ENCODE data around the gene EMC7.
"Not testable (repeated sequence)": the region's sequence is repeated elsewhere in the genome, so short reads cannot be mapped to it uniquely, and the experiment has no call there.

EMC7 gene

DNA sequence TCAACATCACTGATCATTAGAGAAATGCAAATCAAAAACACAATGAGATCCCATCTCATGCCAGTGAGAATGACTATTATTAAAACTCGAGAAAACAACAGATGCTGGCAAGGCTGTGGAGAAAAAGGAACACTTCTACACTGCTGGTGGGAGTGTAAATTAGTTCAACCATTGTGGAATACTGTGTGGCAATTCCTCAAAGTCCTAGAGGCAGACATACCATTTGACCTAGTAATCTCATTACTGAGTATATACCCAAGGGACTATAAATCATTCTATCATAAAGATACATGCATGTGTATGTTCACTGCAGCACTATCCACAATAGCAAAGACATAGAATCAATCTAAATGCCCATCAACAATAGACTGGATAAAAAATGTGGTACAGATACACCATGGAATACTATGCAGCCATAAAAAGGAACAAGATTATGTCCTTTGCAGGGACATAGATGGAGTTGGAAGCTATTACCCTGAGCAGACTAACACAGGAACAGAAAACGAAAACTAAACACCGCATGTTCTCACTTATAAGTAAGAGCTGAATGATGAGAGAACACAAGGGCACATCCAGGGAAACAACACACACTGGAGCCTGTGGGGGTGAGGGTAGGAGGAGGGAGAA lies 47.5 kb downstream of the EMC7 start:
- H3K9ac ChIP-seq (ENCODE audit: low read length), result no peak overlapping the region
- DNase-seq (ENCODE audit: low read depth), result no peak
- H3K27me3 ChIP-seq (replicated peaks; ENCODE audit: control insufficient read depth, insufficient read depth, low read length), result no peaks in the 10 kb centered on the region
- H3K9me3 ChIP-seq (ENCODE audit: control insufficient read depth, low read length), result peaks cover 18% of the 10 kb centered on the region
- no peaks in the 10 kb centered on the region for H3K36me3 ChIP-seq (ENCODE audit: control insufficient read depth, insufficient read depth, low read length, severe bottlenecking)
- peaks cover 16% of the 10 kb centered on the region for H3K4me1 ChIP-seq (ENCODE audit: control insufficient read depth, insufficient read depth, low read length)
- H3K4me3 ChIP-seq (ENCODE audit: low read length), result no peak overlapping the region

DNA sequence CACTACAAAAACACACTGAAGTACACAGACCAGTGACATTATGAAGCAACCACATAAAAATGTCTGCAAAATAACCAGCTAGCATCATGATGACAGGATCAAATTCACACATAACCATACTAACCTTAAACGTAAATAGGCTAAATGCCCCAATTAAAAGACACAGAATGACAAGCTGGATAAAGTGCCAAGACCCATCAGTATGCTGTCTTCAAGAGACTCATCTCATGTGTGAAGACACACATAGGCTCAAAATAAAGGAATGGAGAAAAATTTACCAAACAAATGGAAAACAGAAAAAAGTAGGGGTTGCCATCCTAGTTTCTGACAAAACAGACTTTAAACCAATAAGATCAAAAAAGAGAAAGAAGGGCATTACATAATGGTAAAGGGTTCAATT lies 51.3 kb downstream of the EMC7 start:
- not testable (repeated sequence) for H3K4me3 ChIP-seq (ENCODE audit: low read length); H3K36me3 ChIP-seq (ENCODE audit: control insufficient read depth, insufficient read depth, low read length, severe bottlenecking); H3K27me3 ChIP-seq (replicated peaks; ENCODE audit: control insufficient read depth, insufficient read depth, low read length); DNase-seq (ENCODE audit: low read depth); H3K9ac ChIP-seq (ENCODE audit: low read length)
- peaks cover 17% of the 10 kb centered on the region for H3K4me1 ChIP-seq (ENCODE audit: control insufficient read depth, insufficient read depth, low read length)
- H3K9me3 ChIP-seq (ENCODE audit: control insufficient read depth, low read length), result peaks cover 18% of the 10 kb centered on the region

DNA sequence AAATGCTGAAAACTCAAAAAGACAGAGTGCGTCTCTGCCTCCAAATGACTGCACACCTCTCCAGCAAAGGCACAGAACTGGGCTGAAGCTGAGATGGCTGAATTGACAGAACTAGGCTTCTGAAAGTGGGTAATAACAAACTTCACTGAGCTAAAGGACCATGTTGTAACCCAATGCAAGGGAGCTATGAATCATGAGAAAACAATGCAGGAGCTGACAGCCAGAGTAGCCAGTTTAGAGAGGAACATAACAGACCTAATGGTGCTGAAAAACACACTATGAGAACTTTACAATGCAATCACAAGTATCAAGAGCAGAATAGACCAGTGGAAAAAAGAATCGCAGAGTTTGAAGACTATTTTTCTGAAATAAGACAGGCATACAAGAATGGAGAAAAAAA lies 52.5 kb downstream of the EMC7 start:
- Histone ChIP-seq H3K4me1 (ENCODE audit: control insufficient read depth, insufficient read depth, low read length) (peaks cover 17% of the 10 kb centered on the region), H3K36me3 (ENCODE audit: control insufficient read depth, insufficient read depth, low read length, severe bottlenecking) (no peaks in the 10 kb centered on the region), H3K9me3 (ENCODE audit: control insufficient read depth, low read length) (peaks cover 18% of the 10 kb centered on the region), H3K4me3 (ENCODE audit: low read length) (no peak overlapping the region), H3K9ac (ENCODE audit: low read length) (peak overlapping the region; percentile 3), H3K27me3 (replicated peaks; ENCODE audit: control insufficient read depth, insufficient read depth, low read length) (no peaks in the 10 kb centered on the region)
- DNase-seq (ENCODE audit: low read depth), result peak; percentile 58

DNA sequence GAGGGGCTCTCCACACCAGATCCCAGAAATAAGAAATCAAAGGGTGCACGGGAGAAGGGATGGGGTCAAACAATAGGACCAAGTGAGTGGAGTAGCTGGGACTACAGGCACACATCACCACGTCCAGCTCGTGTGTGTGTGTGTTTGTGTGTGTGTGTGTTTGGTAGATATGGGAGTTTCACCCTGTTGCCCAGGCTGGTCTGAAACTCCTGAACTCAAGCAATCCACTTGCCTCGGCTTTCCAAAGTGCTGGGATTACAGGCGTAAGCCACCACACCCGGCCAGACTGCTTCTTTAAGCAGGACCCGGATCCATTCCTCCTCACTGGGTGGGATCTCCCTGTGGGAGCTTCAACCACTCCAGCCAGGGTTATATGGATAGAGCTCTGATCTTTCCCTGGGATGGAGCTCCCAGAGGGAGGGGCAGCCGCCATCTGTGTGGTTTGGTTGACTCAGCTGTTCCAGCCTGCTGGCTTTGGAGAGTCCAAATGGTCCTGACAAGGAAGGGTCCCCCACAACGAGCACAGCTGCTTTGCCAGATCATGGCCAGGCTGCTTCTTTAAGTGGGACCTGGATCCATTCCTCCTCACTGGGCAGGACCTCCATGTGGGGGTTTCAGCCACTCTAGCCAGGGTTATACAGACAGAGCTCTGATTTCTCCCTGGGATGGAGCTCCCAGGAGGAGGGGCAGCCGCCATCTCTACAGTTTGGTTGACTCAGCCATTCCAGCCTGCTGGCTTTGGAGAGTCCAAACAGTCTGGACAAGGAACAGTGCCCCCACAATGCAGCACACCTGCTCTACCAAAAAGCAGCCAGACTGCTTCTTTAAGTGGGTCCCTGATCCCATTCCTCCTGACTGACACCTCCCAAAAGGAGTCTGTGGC lies 53.5 kb downstream of the EMC7 start:
- Histone ChIP-seq H3K9me3 (ENCODE audit: control insufficient read depth, low read length) (peaks cover 18% of the 10 kb centered on the region), H3K9ac (ENCODE audit: low read length) (no peak overlapping the region), H3K4me1 (ENCODE audit: control insufficient read depth, insufficient read depth, low read length) (peaks cover 26% of the 10 kb centered on the region), H3K36me3 (ENCODE audit: control insufficient read depth, insufficient read depth, low read length, severe bottlenecking) (no peaks in the 10 kb centered on the region), H3K27me3 (replicated peaks; ENCODE audit: control insufficient read depth, insufficient read depth, low read length) (no peaks in the 10 kb centered on the region), H3K4me3 (ENCODE audit: low read length) (no peak overlapping the region)
- DNase-seq (ENCODE audit: low read depth), result no peak

DNA sequence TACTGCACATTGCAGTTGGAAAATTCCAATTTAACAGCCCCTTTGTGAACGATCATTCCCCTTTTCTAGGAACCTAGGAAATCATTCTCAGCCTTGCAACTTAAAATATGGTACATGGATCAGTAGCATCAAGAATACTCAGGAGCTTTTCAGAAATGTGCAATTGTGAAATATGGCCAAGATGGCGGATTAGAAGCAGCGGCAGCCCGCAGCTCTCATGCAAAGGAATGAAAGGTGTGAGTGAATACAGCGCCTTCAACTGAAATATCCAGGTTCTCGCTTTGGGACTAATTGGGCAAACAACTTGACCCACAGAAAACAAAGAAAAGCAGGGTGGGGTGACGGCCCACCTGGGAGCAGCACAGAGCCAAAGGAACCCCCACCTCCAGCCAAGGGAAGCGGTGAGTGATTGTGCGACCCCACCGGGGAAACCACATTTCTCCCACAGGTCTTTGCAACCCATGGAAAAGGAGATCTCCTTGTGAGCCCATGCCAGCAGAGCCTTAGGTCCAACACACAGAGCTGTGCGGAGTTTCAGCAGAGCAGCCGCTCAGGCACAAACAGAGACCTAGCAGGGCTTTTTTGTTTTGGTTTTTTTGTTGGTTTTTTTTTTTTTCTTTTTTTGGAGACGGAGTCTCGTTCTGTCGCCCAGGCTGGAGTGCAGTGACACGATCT lies 55.1 kb downstream of the EMC7 start:
- no peaks in the 10 kb centered on the region for H3K27me3 ChIP-seq (replicated peaks; ENCODE audit: control insufficient read depth, insufficient read depth, low read length)
- peaks cover 16% of the 10 kb centered on the region for H3K9me3 ChIP-seq (ENCODE audit: control insufficient read depth, low read length)
- H3K9ac ChIP-seq (ENCODE audit: low read length), result no peak overlapping the region
- H3K36me3 ChIP-seq (ENCODE audit: control insufficient read depth, insufficient read depth, low read length, severe bottlenecking), result no peaks in the 10 kb centered on the region
- no peak overlapping the region for H3K4me3 ChIP-seq (ENCODE audit: low read length)
- H3K4me1 ChIP-seq (ENCODE audit: control insufficient read depth, insufficient read depth, low read length), result peaks cover 26% of the 10 kb centered on the region
- DNase-seq (ENCODE audit: low read depth), result no peak

DNA sequence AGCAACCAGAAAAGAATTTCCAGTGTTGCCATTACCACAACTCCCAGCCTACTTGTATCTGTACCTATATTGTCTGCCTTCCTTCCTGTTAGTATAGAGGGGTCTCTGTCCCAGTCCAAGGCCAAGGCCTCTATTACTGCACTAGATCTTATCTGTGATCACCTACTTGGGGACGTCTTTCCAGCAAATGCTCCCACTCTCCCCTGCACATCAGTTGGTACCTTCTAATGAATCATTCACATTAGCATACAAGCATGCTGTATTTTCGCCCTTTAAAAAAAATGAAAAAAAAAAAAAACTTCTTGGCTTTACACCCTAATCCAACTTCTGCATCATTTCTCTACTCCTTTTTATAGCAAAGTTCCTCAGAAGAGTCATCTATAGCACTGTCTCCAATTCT lies 57.8 kb downstream of the EMC7 start:
- Histone ChIP-seq H3K9me3 (ENCODE audit: control insufficient read depth, low read length) (no peaks in the 10 kb centered on the region), H3K4me3 (ENCODE audit: low read length) (no peak overlapping the region), H3K27me3 (replicated peaks; ENCODE audit: control insufficient read depth, insufficient read depth, low read length) (no peaks in the 10 kb centered on the region), H3K4me1 (ENCODE audit: control insufficient read depth, insufficient read depth, low read length) (peaks cover 25% of the 10 kb centered on the region), H3K36me3 (ENCODE audit: control insufficient read depth, insufficient read depth, low read length, severe bottlenecking) (no peaks in the 10 kb centered on the region), H3K9ac (ENCODE audit: low read length) (no peak overlapping the region)
- DNase-seq (ENCODE audit: low read depth), result no peak

DNA sequence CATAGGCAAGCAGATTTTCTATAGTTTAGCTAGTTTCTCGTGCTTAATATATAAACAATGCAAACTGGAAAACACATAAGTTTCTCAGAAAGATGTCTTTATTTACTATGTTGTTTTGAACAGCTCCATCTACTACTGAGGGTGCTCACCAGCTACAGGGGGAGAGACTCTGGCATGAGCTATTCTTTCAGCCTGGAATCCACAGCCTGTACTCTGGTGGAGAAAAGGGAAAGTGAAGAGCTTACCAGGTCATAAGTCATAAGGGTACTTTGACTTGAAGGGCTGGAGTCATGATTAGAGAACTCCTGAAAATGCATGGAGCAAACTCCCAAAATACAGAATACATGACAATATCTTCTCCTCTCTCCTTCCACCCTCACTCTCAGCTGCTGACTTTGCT lies 58.3 kb downstream of the EMC7 start:
- no peak for DNase-seq (ENCODE audit: low read depth)

DNA sequence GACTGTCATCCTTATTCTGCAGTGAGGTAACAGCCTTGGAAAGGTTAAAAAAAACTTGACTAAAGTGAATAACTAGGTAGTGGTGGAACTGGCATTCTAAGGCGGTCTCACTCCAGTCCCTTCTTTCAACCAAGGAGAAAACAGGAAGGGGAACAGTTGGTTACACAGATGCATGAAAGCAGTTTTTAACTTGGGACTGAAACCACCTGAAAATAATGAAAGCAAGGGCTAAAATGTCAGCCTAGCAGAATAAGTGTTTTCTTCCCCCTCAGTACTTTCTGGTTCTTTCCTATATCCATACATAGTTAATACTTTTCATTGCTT lies 61.9 kb downstream of the EMC7 start:
- Histone ChIP-seq H3K9me3 (ENCODE audit: control insufficient read depth, low read length) (no peaks in the 10 kb centered on the region), H3K4me1 (ENCODE audit: control insufficient read depth, insufficient read depth, low read length) (peaks cover 25% of the 10 kb centered on the region), H3K9ac (ENCODE audit: low read length) (peak overlapping the region; percentile 98), H3K4me3 (ENCODE audit: low read length) (peak overlapping the region; percentile 95), H3K36me3 (ENCODE audit: control insufficient read depth, insufficient read depth, low read length, severe bottlenecking) (no peaks in the 10 kb centered on the region), H3K27me3 (replicated peaks; ENCODE audit: control insufficient read depth, insufficient read depth, low read length) (no peaks in the 10 kb centered on the region)
- no peak for DNase-seq (ENCODE audit: low read depth)

More for the DNA sequence above, 58.3 kb downstream of the EMC7 start:
- Histone ChIP-seq H3K36me3 (ENCODE audit: control insufficient read depth, insufficient read depth, low read length, severe bottlenecking) (no peaks in the 10 kb centered on the region), H3K9ac (ENCODE audit: low read length) (no peak overlapping the region), H3K4me1 (ENCODE audit: control insufficient read depth, insufficient read depth, low read length) (peaks cover 21% of the 10 kb centered on the region), H3K27me3 (replicated peaks; ENCODE audit: control insufficient read depth, insufficient read depth, low read length) (no peaks in the 10 kb centered on the region), H3K4me3 (ENCODE audit: low read length) (no peak overlapping the region), H3K9me3 (ENCODE audit: control insufficient read depth, low read length) (no peaks in the 10 kb centered on the region)

DNA sequence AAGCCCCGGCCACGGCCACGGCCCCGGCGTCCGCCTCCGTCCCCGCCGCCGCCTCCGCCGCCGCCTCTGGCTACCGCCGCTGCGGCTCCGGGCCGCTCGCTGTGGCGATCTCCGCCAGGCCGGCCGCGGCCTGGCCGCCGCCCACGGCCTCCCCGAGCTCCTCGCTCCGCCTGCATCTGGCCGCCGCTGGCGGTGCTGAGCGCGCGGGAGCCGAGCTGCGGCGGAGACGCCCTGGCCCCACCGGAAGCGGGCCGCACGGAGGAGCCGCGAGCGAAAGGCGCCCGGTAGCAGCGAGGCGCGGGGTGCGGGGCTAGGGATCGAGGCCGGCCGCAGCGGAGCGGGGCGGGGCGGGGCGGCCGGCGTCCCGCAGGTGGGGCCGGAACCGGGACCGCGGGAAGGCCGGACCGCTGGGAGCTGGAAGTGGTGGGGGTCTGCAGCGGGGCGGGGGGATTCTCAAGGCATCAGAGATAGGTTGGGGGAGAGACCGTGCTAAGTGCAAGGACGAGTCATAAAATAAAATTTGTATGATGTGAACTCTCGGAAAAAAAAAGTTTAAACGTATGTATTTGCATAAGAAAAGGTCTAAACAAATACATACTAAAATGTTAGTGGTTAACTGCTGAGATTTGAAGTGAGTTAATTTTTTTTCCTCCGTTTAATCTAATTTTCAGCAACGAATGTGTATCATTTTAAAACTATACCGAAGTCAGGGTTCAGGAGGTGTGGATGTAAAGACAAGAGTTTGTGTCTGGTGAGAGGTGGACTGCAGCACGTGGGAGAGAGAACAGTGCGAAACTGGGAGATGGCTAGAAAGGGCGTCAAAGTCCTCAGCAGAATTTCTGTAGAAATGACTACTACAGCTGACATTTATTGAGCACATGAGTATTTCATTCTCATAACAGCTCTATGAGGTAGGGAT lies 62.5 kb downstream of the EMC7 start, which contains the start of gene AVEN:
Gene AVEN, minus strand, starts transcription at position 334 of the 919 bp plus-strand sequence. Its CDS starts 158 bp downstream, at position 176.
- H3K9me3 ChIP-seq (ENCODE audit: control insufficient read depth, low read length), result no peaks in the 10 kb centered on the region
- H3K4me1 ChIP-seq (ENCODE audit: control insufficient read depth, insufficient read depth, low read length), result peaks cover 25% of the 10 kb centered on the region
- DNase-seq (ENCODE audit: low read depth), result peak; percentile 83
- no peaks in the 10 kb centered on the region for H3K27me3 ChIP-seq (replicated peaks; ENCODE audit: control insufficient read depth, insufficient read depth, low read length)
- peak within 1 kb of the TSS; percentile 95 for H3K4me3 ChIP-seq (ENCODE audit: low read length)
- peak within 1 kb of the TSS; percentile 98 for H3K9ac ChIP-seq (ENCODE audit: low read length)
- no peaks in the 10 kb centered on the region for H3K36me3 ChIP-seq (ENCODE audit: control insufficient read depth, insufficient read depth, low read length, severe bottlenecking)

DNA sequence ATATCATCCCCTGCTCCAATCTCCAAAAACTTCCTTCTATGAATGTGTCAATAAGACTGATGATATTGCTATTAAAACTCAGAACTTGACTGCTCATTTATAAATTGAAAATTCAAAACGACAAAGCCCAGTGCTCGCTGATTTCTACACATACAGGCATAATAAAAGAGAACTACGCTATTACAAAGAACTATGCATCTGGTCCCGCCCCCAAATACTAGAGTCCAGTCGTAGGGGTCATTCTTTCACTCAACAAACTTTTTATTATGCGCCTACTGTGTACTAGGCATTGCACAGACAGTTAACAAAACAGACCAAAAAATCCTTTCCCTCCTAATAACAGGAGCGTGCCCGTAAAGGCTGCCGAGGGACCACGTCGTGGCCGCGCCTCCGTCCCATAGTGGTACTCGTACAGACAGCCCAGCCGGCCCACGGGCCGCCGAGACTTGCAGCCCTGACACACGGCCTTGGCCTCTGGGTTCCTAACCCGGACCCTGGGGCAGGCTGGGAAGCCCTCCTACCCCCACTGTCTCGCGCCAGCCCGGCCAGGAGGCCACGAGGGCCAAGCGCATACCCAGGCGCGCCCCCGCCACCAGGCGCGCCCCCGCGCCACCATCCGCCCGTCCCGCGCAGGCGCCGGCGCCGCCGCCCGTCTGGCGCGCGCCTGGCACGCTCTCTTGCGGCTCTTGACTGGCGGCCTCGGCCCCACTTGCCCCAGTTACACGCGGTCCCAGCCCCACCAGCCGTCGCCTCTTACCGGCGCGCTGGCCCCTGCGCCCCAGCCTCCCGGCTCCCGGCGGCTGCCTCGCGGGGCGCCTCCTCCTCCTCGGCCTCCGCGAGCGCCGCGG lies 63.4 kb downstream of the EMC7 start:
- H3K4me1 ChIP-seq (ENCODE audit: control insufficient read depth, insufficient read depth, low read length), result peaks cover 21% of the 10 kb centered on the region
- no peaks in the 10 kb centered on the region for H3K9me3 ChIP-seq (ENCODE audit: control insufficient read depth, low read length)
- peak; percentile 89 for DNase-seq (ENCODE audit: low read depth)
- no peaks in the 10 kb centered on the region for H3K36me3 ChIP-seq (ENCODE audit: control insufficient read depth, insufficient read depth, low read length, severe bottlenecking)
- H3K4me3 ChIP-seq (ENCODE audit: low read length), result peak overlapping the region; percentile 95
- H3K27me3 ChIP-seq (replicated peaks; ENCODE audit: control insufficient read depth, insufficient read depth, low read length), result no peaks in the 10 kb centered on the region
- H3K9ac ChIP-seq (ENCODE audit: low read length), result peak overlapping the region; percentile 98
